Subcutaneous abdominal adipose tissue (tissue), 5 donors: Measurements from ENCODE around the gene NAIF1.
A peak's percentile ranks its signal among the peaks of the same experiment; 100 is the strongest.

Experiments
- H3K27ac ChIP-seq: one replicate; pipeline ENCODE4 v1.7.0; 2013; ENCODE audit warnings: low read depth, mild to moderate bottlenecking, inconsistent platforms, low read length, moderate library complexity
- H3K27me3 ChIP-seq, 5 donors: one replicate each; pipeline ENCODE4 v1.7.0; 2013; ENCODE audit warnings: low read length in 5 of 5, inconsistent platforms in 1 of 5; ENCODE audit not compliant: control insufficient read depth in 5 of 5, insufficient read depth in 4 of 5
- H3K36me3 ChIP-seq, 5 donors: one replicate each; pipeline ENCODE4 v1.7.0; 2013; ENCODE audit warnings: low read length in 5 of 5; ENCODE audit not compliant: control insufficient read depth in 5 of 5, insufficient read depth in 5 of 5
- H3K4me1 ChIP-seq, 5 donors: one replicate each; pipeline ENCODE4 v1.7.0; 2013; ENCODE audit warnings: low read length in 5 of 5, mild to moderate bottlenecking in 3 of 5, moderate library complexity in 1 of 5; ENCODE audit not compliant: control insufficient read depth in 5 of 5, insufficient read depth in 5 of 5
- H3K4me3 ChIP-seq, 5 donors: one replicate each; pipeline ENCODE4 v1.7.0; 2013; ENCODE audit warnings: low read length in 5 of 5, low read depth in 1 of 5
- H3K9ac ChIP-seq, 5 donors: one replicate each; pipeline ENCODE4 v1.7.0; 2013; ENCODE audit warnings: low read length in 5 of 5, mild to moderate bottlenecking in 4 of 5, moderate library complexity in 3 of 5
- H3K9me3 ChIP-seq, 5 donors: one replicate each; pipeline ENCODE4 v1.7.0; 2013; ENCODE audit warnings: low read length in 5 of 5; ENCODE audit not compliant: control insufficient read depth in 5 of 5
- donor health status: healthy.
- donor health status: healthy.
- donor health status: healthy.
- donor health status: healthy.
- donor health status: healthy.

NAIF1 gene

GRCh38 chr9:128061275-128061960, 5.7 kb downstream of the NAIF1 start:
- Histone ChIP-seq H3K27ac (peak overlapping the region; percentile 54), H3K4me1 (peaks cover 3 to 42% (median 37%) of the 10 kb centered on the region in 5 donors)

DNA sequence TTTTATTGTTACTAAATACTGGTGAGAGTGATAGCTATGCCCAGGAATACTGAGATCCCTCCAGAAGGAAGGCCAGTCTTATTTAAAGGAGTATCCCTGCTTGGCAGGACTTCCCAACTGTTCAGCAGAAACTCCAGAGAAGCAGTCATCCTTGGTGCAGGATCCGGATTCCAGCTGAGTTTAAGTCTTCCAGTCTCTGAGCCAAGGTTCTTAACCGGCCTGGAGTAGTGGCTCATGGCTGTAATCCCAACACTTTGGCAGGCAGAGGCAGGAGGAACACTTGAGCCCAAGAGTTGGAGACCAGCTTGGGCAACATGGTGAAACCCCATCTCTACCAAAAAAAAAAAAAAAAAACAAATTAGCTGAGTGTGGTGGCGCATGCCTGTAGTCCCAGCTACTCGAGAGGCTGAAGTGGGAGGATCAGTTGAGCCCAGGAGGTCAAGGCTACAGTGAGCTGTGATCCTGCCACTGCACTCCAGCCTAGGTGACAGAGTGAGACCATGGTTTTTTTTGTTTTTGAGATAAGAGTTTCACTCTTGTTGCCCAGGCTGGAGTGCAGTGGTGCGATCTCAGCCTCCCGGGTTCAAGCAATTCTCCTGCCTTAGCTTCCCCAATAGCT, 7.6 kb downstream of the NAIF1 start:
- no peaks in the 10 kb centered on the region for H3K9me3 ChIP-seq
- no peak overlapping the region for H3K4me3 ChIP-seq
- H3K9ac ChIP-seq: no peak overlapping the region
- no peaks in the 10 kb centered on the region for H3K27me3 ChIP-seq
- H3K27ac ChIP-seq: no peak overlapping the region
- H3K36me3 ChIP-seq: peaks cover 0 to 17% (median 13%) of the 10 kb centered on the region in 5 donors
- peaks cover 8 to 41% (median 37%) of the 10 kb centered on the region in 5 donors for H3K4me1 ChIP-seq

More at GRCh38 chr9:128061275-128061960, 5.7 kb downstream of the NAIF1 start:
- Histone ChIP-seq H3K4me3 (peak overlapping the region in 3 of 5 donors; percentile 8 to 36 (median 32)), H3K9me3 (no peaks in the 10 kb centered on the region), H3K36me3 (peaks cover 0 to 17% (median 13%) of the 10 kb centered on the region in 5 donors), H3K9ac (no peak overlapping the region), H3K27me3 (no peaks in the 10 kb centered on the region)

- Histone ChIP-seq H3K36me3 (peaks cover 0 to 9% (median 6%) of the 10 kb centered on the region in 5 donors), H3K27me3 (no peaks in the 10 kb centered on the region), H3K4me3 (no peak overlapping the region), H3K4me1 (peaks cover 8 to 39% (median 35%) of the 10 kb centered on the region in 5 donors), H3K9ac (no peak overlapping the region), H3K9me3 (no peaks in the 10 kb centered on the region), H3K27ac (no peak overlapping the region)
These were observed 9.3 kb downstream of the NAIF1 start for GRCh38 chr9:128057724-128058409.

- Histone ChIP-seq H3K9ac (no peak overlapping the region), H3K27ac (no peak overlapping the region)
These were observed 10.0 kb downstream of the NAIF1 start for GRCh38 chr9:128056887-128057723.

DNA sequence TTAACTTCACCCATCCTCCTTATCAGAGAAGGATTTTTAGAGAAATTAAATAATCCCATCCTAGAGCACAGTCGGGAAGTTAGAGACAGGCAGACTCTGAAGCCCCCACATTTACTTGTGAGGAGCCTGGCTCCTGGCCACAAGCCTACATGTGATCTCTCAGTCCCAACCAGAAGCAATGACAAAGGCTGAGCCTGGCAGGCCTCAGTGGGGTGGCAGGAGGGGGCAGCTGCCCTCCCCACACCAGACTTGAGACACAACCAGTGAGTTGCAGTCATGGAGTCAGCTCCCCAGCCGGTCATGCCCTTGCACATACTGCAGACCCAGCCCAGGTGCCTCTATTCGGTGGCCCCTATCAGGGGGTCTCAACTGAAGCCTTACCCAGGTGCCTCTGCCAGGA, 11.0 kb downstream of the NAIF1 start:
- Histone ChIP-seq H3K27ac (no peak overlapping the region), H3K27me3 (no peaks in the 10 kb centered on the region), H3K9me3 (no peaks in the 10 kb centered on the region), H3K36me3 (no peaks in the 10 kb centered on the region), H3K4me3 (no peak overlapping the region), H3K4me1 (peaks cover 5 to 25% (median 21%) of the 10 kb centered on the region in 5 donors), H3K9ac (peak overlapping the region in 1 of 5 donors; percentile 14)

More at GRCh38 chr9:128056887-128057723, 10.0 kb downstream of the NAIF1 start:
- H3K27me3 ChIP-seq: no peaks in the 10 kb centered on the region
- H3K4me3 ChIP-seq: no peak overlapping the region
- H3K4me1 ChIP-seq: peaks cover 8 to 31% (median 28%) of the 10 kb centered on the region in 5 donors
- H3K9me3 ChIP-seq: no peaks in the 10 kb centered on the region
- peaks cover 0 to 3% (median 0%) of the 10 kb centered on the region in 5 donors for H3K36me3 ChIP-seq

DNA sequence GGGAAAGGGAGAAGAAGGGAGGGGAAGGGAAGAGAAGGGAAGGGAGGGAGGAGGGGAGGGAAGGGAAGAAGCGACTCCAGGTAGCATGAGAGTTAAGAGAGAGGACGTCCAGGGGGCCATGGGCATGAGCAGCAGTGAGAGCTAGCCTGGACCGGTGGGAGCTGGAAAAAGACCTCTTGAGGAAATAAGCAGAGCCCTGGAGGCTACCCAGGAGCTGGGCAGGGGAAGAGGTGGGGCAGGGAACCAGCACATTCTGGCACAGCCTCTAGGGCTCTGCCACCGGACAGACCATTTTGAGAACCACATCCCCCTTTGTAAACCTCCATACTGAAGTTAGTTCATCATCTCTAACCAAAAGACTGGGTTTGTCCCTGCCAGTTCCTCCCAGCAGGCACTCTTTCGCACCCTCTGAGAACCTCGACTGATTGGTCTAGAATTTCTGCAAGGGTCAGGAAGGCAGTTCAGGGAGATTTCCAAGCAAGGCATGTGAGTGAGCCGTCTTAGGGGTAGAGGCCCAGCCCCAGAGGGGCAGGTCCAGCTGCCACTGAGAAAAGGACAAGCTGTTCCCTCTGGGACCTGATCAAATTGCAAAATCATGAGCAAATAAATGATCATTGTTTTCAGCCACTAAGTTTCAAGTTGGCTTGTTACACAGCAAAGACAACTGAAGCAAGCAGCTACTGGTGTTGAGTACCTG, 11.6 kb downstream of the NAIF1 start:
- peaks cover 5 to 23% (median 16%) of the 10 kb centered on the region in 5 donors for H3K4me1 ChIP-seq
- H3K9me3 ChIP-seq: no peaks in the 10 kb centered on the region
- peak overlapping the region in 1 of 5 donors; percentile 14 for H3K9ac ChIP-seq
- no peak overlapping the region for H3K27ac ChIP-seq
- H3K36me3 ChIP-seq: no peaks in the 10 kb centered on the region
- H3K27me3 ChIP-seq: no peaks in the 10 kb centered on the region
- no peak overlapping the region for H3K4me3 ChIP-seq

DNA sequence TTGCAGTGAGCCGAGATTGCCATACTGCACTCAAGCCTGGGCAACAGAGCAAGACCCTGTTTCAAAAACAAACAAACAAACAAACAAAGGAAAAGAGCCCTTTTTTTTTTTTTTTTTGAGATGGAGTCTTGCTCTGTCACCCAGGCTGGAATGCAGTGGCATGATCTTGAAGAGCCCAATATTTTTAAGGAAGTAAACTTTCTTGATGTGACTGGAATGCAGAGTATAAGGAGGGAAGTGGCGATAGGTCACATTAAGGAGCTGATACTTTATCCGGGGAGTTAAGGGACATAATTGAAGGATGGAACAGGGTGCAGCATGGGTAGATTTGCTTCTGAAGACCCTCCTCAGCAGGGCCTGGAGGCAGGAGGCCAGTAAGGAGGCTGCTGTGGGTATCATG, 13.0 kb downstream of the NAIF1 start:
- Histone ChIP-seq H3K4me3 (no peak overlapping the region), H3K4me1 (peaks cover 5 to 28% (median 20%) of the 10 kb centered on the region in 5 donors), H3K27ac (no peak overlapping the region), H3K27me3 (no peaks in the 10 kb centered on the region), H3K36me3 (no peaks in the 10 kb centered on the region), H3K9ac (no peak overlapping the region), H3K9me3 (no peaks in the 10 kb centered on the region)

DNA sequence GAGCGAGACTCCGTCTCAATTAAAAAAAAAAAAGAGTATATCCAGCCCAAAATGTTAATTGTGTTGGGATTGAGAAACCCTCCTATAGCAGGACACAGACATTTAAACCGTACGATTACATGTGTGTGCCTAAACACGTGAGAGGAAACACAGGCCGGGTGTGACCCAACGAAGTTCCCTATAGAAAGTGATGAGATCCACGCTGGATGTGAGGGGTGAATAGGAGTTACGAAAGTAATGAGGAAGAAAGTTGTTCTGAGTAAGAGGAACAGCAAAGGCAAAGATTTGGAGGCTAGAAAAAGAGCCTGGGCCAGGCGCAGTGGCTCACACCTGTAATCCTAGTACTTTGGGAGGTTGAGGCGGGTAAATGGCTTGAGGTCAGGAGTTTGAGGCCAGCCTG, 13.6 kb downstream of the NAIF1 start:
- Histone ChIP-seq H3K4me3 (no peak overlapping the region), H3K9ac (no peak overlapping the region), H3K36me3 (no peaks in the 10 kb centered on the region), H3K27ac (no peak overlapping the region), H3K27me3 (no peaks in the 10 kb centered on the region), H3K9me3 (no peaks in the 10 kb centered on the region), H3K4me1 (peaks cover 5 to 28% (median 20%) of the 10 kb centered on the region in 5 donors)
